Measurements from ENCODE around the gene FSTL5.

DNA sequence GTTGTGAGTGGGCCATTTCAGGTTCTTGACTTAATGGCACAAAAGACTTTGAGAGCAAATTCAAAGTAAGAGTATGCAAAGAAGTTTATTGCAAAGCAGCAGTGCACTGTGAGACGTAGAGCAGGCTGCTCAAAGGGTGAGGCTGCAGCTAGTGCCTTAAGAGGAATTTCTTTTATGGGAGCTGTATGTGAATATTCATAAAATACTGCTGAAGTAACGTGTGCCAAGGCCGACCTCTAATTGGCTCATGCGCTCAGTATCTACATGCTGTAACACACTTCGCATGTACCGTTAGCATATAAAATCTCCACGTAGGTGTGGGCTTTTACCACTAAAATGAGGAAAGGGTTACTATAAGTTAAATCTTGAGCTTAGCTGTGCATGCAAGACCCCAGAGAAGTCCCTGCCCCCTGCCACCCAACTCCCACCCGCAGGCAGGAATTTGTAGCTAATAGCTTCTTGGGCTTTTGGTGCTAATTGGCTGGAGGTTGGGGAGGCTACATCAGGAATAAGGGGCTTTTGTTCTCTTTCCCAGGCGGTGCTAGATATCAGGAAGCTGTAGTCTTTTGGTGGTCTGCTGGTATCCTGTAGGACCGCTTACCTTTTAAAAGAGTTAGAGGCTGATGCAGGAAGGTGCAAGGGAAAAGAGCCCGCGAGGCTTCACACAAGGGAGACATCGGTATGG is 47.6 kb downstream of the FSTL5 start:
- TF ChIP-seq, protein P1, sequence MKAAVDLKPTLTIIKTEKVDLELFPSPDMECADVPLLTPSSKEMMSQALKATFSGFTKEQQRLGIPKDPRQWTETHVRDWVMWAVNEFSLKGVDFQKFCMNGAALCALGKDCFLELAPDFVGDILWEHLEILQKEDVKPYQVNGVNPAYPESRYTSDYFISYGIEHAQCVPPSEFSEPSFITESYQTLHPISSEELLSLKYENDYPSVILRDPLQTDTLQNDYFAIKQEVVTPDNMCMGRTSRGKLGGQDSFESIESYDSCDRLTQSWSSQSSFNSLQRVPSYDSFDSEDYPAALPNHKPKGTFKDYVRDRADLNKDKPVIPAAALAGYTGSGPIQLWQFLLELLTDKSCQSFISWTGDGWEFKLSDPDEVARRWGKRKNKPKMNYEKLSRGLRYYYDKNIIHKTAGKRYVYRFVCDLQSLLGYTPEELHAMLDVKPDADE (CRISPR knock-in tag; IDR thresholded peaks at IDR 0.05) = no peak
- TF ChIP-seq ZNF121 (CRISPR knock-in tag; IDR thresholded peaks at IDR 0.05) = no peak
- no peak for TF ChIP-seq NFIC (IDR thresholded peaks at IDR 0.05; ENCODE audit: low read length)
